Measurements from ENCODE around the gene PPM1E.
"Not testable (repeated sequence)": the region's sequence is repeated elsewhere in the genome, so short reads cannot be mapped to it uniquely, and the experiment has no call there.

PPM1E gene

DNA sequence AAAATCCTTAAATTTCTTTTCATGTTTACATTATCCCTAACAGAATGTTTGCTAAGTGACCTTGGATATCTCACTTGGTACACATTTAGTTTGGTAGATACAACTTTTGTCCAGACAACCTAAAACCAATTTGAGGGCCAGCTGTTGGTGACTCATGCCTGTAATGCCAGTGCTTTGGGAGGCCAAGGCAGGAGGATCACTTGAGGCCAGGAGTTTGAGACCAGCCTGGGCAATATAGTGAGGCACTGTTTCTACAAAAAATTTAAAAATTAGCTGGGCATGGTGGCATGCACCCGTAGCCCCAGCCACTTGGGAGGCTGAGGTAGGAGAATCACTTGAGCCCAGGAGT lies 202.0 kb downstream of the PPM1E start:
- not testable (repeated sequence) for DNase-seq

DNA sequence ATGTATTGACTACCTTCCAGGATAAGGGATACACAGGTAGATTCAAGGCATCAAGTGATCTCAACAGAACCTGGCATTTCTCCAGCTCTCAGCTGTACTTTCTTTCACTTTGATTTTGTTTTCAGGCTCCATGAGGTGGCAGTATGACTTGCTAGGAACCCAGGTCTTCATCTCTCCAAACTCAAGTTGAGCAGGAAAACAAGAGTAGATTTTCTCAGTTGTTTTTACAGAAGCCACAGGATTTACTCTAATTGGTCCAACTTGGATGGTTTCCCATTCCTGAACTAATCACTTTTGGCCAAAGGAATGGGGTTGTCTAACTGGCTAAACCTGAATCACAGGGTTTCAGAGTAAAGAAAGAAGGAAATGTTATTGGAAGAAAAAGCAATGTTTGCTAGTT lies 204.4 kb downstream of the PPM1E start:
- no peak for DNase-seq

DNA sequence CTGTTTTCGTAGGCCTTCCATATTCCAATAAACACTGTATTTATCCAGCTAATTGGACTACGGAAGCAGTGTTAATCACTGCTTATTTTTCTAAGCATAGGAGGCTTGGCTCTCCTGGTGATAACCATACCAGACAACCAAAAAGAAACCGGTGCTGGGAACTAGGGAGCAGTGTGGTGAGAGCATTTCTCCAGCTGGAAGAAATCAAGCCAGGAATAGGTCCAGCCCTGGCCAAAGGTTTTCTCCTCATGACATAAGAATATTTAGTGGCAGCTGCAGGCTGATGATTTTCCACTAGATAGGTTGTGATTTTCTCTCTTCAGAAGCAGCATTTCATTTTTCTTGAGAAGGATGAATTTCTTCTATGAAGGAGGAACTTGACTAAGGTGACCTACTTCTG lies 209.6 kb downstream of the PPM1E start:
- no peak for DNase-seq

DNA sequence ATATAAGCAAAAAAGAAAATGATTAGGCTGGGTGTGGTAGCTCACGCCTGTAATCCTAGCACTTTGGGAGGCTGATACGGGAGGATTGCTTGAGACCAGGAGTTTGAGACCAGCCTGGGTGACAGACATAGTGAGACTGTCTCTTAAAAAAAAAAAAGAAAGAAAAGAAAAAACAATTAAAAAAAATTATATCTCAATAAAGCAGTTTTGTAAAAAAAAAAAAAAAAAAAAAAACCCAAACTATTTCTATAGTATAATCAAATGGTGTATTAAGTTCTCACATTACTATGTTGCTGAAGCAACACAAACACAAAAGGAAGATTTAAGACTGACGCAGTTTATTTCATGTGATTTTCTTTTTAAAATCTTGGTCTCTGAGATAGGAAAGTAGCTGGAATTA lies 210.6 kb downstream of the PPM1E start:
- DNase-seq, result no peak

DNA sequence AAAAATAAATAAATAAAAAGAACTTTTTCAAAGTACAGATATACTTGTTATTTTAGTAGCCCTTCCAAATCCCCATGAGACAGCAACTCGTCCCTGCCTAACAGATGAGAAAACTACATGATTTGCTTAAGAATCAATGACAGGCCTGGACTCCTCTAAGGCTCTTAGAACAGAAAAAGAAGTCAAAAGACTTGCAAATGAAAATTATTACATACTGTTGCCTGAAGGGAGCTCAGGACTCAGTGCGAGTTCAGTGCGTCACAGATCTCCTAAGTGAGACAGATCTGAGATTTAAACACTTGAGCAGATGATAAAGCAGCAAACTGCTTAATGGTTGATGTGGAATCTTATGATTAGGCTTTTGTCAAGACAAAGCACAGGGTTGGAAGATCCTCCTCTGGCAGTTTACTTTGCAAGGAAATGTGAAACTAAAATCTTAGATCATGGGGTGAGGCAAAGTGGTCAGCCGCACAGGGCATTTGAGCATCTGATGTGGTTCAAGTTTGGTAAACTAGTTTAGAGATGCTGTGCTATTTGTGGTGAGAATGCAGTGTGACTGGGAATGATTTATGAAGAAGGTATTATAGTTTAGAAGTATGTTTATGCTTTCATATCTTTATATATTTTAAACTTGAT lies 212.9 kb downstream of the PPM1E start:
- no peak for DNase-seq

DNA sequence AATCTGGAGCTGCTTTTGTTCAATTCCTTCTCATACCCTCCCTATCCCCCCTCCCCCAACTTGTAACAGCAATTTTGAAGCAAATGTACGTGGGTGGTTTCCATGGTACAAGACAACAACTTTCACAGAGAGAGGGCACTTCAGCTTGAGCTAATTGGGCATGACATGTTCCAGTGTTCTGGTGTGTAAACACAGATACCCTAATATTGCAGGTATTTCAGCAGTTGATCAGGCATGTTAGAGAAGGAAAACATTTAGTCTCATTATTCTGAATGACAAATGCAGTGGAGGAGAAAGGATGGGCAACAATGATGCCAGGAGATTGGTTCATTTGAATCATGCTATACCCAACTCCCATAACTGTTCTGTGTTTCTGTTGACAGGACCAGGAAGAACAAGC lies 213.5 kb downstream of the PPM1E start:
- DNase-seq, result no peak

DNA sequence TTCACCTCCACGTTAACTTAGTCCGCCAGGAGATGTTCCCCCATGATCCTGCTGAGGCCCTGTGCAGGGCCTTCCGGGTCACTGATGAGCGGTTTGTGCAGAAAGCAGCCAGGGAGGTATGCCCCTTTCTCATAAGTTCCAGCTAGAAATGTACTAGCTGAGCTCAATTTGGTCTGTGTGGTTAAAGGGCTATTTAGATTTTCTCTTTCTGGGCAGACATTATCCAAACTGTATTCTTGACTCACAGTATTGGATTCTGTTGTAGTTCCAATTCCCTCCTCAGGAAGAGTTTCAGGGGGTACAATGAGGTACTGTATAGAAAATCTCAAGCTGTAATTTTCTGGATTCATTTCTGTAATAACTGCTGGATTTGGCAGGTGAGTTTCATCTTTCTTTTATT lies 214.0 kb downstream of the PPM1E start:
- DNase-seq, result no peak

DNA sequence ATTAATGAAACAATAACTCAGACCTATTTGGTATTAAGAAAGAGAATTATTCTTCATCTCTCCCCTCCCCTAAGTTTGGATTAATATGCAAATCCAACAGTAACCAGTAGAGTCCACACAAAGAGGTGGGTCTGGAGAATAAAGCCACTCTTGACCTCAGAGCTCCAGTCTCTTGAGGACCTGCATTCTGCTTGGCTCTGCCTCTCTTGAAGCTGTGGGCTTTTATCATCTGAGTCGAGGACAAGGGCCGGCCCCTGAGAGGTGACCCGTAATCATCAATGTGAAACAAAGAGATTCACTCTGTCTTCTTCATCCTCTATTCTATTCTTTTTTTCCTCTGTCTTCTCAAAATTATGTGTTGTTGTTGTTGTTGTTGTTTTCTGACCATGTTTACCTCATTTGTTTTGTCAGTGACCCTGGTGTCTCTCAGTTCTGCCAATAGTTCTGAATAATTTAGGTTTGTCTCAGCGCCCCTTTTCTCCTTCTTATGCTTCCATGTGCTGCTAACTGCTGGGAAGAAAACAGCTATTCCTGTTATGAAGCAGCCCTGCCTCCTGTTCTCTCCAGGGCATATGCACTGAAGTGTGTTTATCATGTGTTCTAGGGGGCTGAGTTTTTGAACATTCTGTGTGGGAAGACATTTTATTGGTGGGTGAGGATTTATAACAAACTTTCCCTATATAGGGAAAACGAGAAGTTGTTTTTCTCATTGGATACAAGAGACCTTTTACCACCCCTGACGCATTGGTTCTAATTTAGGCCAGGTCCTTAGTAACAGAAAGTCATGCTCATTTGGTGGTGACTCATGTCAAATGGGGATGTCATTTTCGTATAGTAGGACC lies 215.2 kb downstream of the PPM1E start:
- DNase-seq, result no peak

DNA sequence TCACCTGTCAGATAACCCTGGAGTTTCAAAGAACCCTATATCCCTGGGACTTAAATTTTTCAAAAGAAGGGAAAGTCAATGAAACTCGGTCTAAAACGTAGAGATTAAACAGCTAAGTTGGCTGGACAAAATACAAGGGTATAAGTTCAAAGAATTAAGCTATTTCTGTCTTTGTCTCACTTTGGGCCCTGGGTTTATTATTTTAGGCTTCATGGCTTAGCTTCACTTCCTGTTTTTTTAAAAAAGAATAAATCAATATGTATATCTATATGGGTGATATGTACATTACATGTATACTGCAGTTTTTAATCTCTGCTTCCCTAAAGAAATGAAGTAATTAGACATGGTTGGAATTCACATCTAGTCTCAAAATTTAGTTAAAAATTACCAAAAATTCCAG lies 218.7 kb downstream of the PPM1E start:
- DNase-seq, result no peak

DNA sequence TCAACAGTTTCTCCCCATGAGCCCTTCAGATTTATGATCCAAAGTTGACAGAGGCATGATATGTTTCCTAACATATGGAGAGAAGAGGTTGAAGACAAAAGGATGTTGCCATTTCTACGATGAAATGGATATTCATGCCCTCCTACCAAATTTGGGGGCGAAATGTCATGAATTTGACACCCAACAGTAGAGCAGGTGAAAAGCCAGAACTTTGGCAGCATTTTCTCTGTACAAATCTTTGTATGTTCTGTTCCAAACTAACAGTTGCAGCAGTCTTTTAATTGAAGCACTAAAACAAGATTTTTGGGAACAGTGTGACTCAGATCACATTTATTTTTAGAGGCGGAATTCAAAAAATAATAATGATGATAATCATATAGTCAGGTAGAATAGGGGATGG lies 220.9 kb downstream of the PPM1E start:
- no peak for DNase-seq

DNA sequence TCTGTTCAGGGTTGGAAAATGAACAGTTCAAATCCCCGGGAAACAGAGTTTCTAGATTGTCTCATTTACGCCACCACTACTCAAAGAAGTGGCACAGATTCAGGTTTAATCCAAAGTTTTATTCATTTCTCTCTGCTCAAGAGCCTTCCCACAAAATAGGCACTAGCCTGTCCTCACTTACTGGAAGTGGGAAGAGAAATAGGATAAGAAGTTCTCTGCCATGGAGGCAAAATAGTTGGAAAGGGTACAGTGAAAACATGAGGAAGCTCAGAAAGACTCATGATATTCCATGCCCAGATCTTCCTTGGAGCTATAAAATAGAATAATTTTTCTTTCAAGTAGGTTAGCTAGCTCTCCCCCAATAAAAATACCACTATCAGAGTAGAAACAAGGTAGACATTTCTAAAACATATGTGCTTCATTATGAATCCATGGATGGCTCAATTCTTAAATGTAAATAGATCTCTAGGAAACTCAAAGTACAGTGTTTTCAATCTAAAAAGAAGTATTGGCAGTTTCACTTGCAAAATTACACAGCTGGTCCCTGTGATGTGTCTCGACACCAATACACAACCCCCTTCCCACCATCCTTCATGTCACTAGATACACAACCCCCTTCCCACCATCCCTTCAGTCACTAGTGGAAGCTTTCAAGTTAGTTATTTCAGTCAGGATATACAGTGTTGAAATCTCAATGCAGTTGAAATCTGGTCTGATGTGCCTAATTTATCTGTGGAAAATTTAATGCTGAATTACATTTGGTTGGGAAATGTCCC lies 225.2 kb downstream of the PPM1E start:
- no peak for DNase-seq

DNA sequence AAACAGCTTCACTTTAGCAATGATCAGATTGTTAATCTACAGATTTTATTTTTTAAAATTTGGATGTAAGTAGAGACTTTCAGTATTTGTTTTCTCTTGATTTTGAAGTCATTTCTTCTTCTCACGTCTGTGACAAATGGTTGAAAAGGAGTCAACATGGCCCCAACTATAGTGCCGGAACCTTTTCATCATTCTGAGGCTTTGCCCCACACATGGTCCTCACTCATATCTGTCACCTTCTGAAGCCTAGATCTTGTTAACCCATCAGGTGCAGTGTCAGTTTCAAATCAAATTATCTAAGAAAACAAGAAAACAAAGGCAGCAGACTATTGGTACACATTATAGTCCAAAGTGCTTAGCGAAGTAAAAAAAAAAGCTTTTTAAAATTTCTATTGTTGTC lies 227.0 kb downstream of the PPM1E start:
- no peak for DNase-seq

DNA sequence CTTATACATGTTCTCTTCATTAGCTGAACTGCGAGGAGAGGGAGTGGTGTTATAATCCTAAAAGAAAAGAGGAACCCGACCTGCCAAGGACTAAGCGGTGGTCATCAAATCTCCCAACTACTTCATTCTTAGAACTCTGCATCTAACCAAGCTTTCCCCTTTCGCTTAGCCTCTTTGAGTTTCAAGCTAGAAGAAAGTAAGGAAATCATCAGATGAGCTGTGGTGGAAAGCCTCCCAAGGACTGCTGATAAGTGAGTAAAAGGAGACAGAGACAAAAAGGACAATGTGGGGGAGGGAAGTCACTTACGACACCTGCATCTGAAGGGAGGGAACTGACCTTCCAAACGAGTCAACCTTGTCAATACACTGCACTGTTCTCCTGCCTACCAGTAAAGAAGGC lies 229.7 kb downstream of the PPM1E start:
- no peak for DNase-seq

DNA sequence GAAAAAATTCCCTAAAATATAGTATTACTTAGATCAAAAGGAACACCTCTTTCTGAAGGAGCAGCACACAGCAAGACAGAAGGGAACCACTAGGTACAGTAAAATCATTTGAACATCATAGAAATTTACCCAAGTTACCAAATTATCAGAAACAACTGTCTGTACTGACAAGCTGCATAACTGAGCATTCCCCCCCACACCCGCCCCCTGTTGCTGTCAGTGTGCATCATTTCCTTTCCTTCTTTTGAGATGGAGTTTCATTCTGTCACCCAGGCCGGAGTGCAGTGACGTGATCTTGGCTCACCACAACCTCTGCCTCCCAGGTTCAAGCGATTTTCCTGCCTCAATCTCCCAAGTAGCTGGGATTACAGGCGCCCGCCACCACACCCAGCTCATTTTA lies 230.3 kb downstream of the PPM1E start:
- no peak for DNase-seq

DNA sequence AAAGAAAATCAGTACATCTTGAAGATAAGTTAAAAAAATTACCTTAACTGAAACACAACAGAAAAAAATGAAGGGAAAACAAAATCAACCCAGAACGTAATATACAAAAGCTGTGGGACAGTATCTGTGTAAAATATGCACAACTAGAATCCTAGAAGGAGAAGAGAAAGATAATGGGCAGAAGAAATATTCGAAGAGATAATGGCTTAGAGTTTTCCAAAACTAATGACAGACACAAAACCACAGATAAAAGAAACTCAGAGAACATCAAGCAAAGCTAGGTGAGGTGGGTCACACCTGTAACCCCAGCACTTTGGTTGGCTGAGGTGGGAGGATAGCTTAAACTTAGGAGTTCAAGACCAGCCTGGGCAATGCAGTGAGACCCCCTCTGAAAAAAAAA lies 234.0 kb downstream of the PPM1E start:
- DNase-seq, result no peak

DNA sequence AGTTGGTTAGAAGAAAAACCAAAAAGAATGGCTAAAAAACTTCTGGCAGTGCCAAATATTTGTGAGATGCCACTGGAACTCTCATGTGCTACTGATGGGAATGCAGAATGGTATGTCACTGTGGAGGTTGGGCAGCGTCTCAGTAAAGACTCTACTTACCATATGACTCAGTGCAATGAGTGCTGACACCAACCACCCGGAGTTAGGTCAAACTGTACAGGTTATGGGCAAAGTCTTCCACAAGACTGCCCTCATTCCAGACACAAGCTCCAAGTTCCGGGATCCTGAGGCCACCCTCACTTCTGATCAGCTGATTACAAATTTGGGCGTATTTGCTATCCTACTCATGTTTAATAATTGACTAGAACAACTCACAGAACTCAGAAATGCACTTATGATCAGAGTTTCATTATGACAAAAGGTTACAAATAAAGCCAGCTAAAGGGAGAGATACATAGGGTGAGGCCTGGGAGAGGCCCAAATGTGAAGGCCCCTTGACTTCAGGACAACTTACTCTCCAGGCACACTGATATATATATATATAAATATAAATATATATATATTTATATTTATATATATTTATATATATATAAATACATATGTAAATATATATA lies 236.2 kb downstream of the PPM1E start:
- DNase-seq, result no peak

DNA sequence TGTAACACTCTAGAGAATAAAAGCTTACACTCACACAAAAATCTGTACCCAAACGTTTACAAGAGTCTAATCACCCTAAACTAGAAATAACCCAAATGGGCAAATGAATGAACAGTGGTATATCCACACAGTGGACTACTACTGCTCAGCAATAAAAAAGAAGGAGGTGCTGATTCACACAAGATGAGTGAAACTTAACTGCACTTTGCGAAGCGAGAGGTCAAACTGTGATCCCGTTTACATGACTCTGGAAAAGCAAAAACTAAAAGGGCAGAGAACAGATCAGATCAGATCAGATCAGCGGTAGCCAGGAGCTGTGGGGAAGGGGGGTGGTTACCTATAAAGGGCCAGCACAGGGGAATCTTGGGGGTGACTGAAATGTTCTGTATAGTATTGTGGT lies 237.7 kb downstream of the PPM1E start:
- DNase-seq, result no peak

DNA sequence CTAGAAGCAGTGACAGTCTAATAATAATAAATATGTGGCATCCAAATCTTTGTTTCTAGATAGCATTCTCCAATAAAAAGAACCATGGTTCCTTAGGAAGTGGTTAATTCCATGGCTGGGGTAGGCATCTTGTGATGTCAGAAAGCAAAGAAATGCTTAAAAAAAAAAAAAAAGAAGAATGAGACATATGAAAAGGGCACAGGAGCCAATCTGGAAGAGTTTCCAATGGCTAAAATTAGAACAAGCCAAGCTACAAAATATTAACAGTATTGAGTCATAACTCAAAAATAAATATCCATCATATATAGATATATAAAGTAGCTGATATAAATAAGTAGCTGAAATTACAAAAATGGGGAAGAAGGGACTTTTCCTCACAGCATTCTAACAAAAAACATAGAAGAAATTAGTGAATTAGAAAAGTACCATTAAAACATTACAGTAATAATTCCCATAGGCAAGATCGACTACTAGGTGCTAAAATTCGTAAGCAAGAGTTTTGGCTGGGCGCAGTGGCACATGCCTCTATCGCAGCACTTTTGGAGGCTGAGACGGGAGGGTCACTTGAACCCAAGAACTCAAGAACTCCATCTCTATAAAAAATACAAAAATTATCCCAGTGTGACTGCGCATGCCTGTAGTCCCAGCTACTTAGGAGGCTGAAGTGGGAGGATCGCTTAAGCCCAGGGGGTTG lies 239.7 kb downstream of the PPM1E start:
- no peak for DNase-seq

DNA sequence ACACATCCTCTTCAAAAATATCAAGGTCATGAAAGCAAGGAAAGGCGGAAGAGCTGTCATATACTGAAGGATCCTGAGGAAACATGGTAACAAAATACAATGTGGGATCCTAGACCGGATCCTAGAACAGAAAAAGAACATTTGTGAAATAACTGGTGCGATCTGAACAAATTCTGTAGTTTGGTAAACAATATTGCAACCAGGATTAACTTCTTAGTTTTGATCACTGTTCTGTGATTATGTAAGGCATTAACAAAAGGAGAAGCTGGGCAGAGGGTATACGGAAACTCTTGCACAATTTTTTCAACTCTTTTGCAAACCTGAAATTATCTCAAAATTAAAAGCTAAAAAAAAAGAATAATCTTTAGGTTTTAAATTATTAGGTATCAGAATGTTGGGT lies 241.3 kb downstream of the PPM1E start:
- no peak for DNase-seq

DNA sequence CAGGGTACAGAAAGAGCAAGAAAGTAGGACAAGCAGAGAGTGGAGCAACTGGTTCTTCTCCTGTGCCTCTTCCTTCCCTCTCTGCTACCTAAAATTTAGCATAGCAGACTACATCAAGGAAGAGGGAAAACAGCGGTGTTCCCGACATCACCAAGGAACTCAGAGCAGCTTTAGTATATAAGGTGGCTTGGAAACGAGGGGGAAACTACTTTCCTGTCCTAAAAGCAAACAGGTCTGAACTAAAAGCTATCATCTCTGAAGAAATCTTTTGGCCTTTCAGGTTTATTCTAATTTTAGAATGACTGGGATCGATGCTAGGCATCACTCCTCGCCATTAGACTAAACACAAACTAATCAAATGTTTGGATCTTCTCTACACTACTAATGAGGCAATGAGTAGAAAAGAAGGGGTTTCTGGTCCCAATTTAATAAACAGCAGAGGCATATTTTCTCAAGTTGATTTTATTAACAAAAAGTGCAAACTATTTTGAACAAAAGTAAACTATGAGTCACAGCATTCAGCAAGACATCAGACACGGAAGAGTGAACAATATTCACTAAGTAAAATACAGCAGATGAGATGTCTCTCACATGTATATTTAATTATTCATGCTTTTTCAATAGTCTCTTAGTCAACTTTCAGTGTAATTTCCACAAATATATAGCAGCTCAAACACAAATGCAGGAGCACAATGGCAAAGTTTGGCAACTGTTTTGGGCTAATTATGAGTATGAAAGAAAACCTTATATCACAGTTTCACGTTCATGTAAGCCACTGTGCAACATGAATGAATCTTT lies 242.3 kb downstream of the PPM1E start:
- no peak for DNase-seq

DNA sequence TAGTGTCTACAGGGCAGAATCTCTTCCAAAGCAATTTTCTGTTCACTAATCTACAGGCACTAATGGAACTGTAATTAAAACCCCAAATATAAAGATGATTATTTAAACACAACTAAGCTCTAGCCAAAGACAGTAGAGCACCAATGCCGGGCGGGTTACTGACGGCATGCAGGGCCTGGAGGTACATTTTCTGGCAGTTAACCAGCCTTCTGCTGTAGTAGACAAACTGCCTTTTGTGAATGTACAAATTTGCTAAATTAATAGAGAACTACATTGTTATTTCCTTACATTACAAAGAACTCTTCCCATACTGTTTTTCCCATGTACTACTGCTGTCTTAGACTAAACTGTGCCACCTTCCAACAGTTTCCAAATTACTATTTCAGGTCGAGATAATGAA lies 243.2 kb downstream of the PPM1E start:
- DNase-seq, result no peak

DNA sequence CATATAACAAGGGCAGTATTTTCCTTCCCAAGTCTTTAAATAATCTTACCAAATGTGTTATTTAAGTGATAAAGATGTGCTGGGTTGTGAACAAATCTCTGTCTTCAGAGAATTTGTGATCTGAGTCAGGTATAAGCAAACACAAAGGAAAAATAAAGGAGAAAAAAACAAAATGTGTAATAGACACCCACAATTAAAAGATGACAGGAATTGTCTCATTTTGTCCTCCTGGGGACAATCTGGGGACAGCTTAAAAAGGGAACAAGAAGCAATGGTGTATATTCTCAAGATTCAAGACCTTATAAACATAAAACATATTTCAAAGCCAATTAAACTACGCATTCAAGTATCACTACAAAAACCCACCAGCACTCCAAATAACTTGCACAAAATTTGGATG lies 243.8 kb downstream of the PPM1E start:
- DNase-seq, result no peak
